22Rv1 (cell line): ENCODE results near the gene NAXD.

Source experiments
- CTCF ChIP-seq: fragments of 450-650 bp; IDR thresholded peaks from 2 replicates; pipeline ENCODE4 v1.5.1; 2017; ENCODE audit warnings: mild to moderate bottlenecking
- ZFX ChIP-seq: fragments of 450-650 bp; IDR thresholded peaks from 2 replicates; pipeline ENCODE4 v1.6.1; 2017; ENCODE audit warnings: antibody characterized with exemption, borderline replicate concordance

- TF ChIP-seq CTCF = no peak
- TF ChIP-seq ZFX = no peak
Observed at GRCh38 chr13:110665491-110666254, 50.3 kb downstream of the NAXD start.
